Neuronal stem cell (in vitro differentiated cells): ENCODE data around the gene KCTD10.

Experiments used
- DNase-seq: peaks from one replicate; pipeline ENCODE4 v3.0.0-alpha.2; 2013; ENCODE audit warnings: low spot score
- H2AFZ ChIP-seq: one replicate; pipeline ENCODE4 v1.6.1; 2013; ENCODE audit warnings: mild to moderate bottlenecking, low read length, inconsistent platforms
- H2AK5ac ChIP-seq: 2 replicates; pipeline ENCODE4 v1.6.1; 2013; ENCODE audit warnings: low read depth, mild to moderate bottlenecking, inconsistent platforms, low read length, moderate library complexity, mixed read lengths
- H2BK120ac ChIP-seq: 2 replicates; pipeline ENCODE4 v1.6.1; 2013; ENCODE audit warnings: low read depth, mild to moderate bottlenecking, inconsistent platforms, low read length, moderate library complexity, mixed read lengths
- H2BK12ac ChIP-seq: one replicate; pipeline ENCODE4 v1.6.1; 2013; ENCODE audit warnings: low read length, inconsistent platforms
- H2BK15ac ChIP-seq: 2 replicates; pipeline ENCODE4 v1.6.1; 2013; ENCODE audit warnings: mild to moderate bottlenecking, low read length, inconsistent platforms, mixed read lengths
- H2BK5ac ChIP-seq: one replicate; pipeline ENCODE4 v1.6.1; 2013; ENCODE audit warnings: inconsistent platforms, mild to moderate bottlenecking, low read length, moderate library complexity
- H3K14ac ChIP-seq: one replicate; pipeline ENCODE4 v1.6.1; 2013; ENCODE audit warnings: low read length, inconsistent platforms
- H3K18ac ChIP-seq: 2 replicates; pipeline ENCODE4 v1.6.1; 2013; ENCODE audit warnings: low read length, inconsistent platforms
- H3K23ac ChIP-seq: 2 replicates; pipeline ENCODE4 v1.6.1; 2013; ENCODE audit warnings: low read depth, mild to moderate bottlenecking, mixed read lengths, low read length, inconsistent platforms; ENCODE audit not compliant: poor library complexity
- H3K27ac ChIP-seq: replicated peaks from 3 replicates; pipeline ENCODE4 v1.5.1; 2013; ENCODE audit warnings: low read length, inconsistent platforms
- H3K27me3 ChIP-seq, 3 experiments: 2 replicates each; pipeline ENCODE4 v1.6.1; 2013; ENCODE audit warnings: low read length in 3 of 3, mild to moderate bottlenecking in 2 of 3, inconsistent platforms in 1 of 3, low read depth in 1 of 3, mixed read lengths in 1 of 3, moderate library complexity in 1 of 3; ENCODE audit not compliant: control insufficient read depth in 3 of 3, insufficient read depth in 3 of 3
- H3K36me3 ChIP-seq, 2 donors: replicated peaks in 1 of 2; 2 replicates each; pipeline ENCODE4 v1.6.1; 2013; ENCODE audit warnings: low read length in 2 of 2; ENCODE audit not compliant: control insufficient read depth in 2 of 2, insufficient read depth in 2 of 2
- H3K4ac ChIP-seq: 2 replicates; pipeline ENCODE4 v1.6.1; 2013; ENCODE audit warnings: inconsistent platforms, mild to moderate bottlenecking, low read length, moderate library complexity
- H3K4me1 ChIP-seq, 2 donors: 1 replicate in 1 of 2; 2 replicates in 1 of 2; pipeline ENCODE4 v1.6.1; 2013; ENCODE audit warnings: low read length in 2 of 2, low read depth in 1 of 2; ENCODE audit not compliant: control insufficient read depth in 2 of 2, insufficient read depth in 1 of 2
- H3K4me2 ChIP-seq: one replicate; pipeline ENCODE4 v1.6.1; 2013; ENCODE audit warnings: mild to moderate bottlenecking, low read length, inconsistent platforms; ENCODE audit not compliant: insufficient read depth, poor library complexity, severe bottlenecking
- H3K4me3 ChIP-seq, 2 donors: 2 replicates each; pipeline ENCODE4 v1.5.1; 2013; ENCODE audit warnings: low read length in 2 of 2, mild to moderate bottlenecking in 2 of 2, inconsistent platforms in 1 of 2, moderate library complexity in 1 of 2
- H3K79me1 ChIP-seq: one replicate; pipeline ENCODE4 v1.6.1; 2013; ENCODE audit warnings: low read depth, mild to moderate bottlenecking, inconsistent platforms, low read length, moderate library complexity
- H3K9ac ChIP-seq: one replicate; pipeline ENCODE4 v1.6.1; 2013; ENCODE audit warnings: mild to moderate bottlenecking, low read depth, low read length, inconsistent platforms; ENCODE audit not compliant: poor library complexity
- H3K9me3 ChIP-seq, 2 donors: replicated peaks in 1 of 2; 2 replicates each; pipeline versions ENCODE3 to v1.6.1; 2013; ENCODE audit warnings: low read length in 2 of 2, mild to moderate bottlenecking in 2 of 2, inconsistent platforms in 1 of 2, low read depth in 1 of 2, mixed read lengths in 1 of 2, moderate library complexity in 1 of 2; ENCODE audit not compliant: control insufficient read depth in 2 of 2, insufficient read depth in 1 of 2
- H4K8ac ChIP-seq: one replicate; pipeline ENCODE4 v1.6.1; 2013; ENCODE audit warnings: low read depth, mild to moderate bottlenecking, inconsistent platforms, low read length, moderate library complexity
- H4K91ac ChIP-seq: one replicate; pipeline ENCODE4 v1.6.1; 2013; ENCODE audit warnings: low read length, low read depth, mild to moderate bottlenecking, inconsistent platforms; ENCODE audit not compliant: poor library complexity
- WGBS, 2 donors: extraction: QIAGEN DNeasy Blood & Tissue Kit; methylation state at CpG; one replicate each; pipeline ENCODE4 v1.1.7; 2013; ENCODE audit warnings: missing lambda C conversion rate in 2 of 2, mixed read lengths in 1 of 2; ENCODE audit not compliant: insufficient read length in 2 of 2, insufficient replicate concordance in 1 of 2; ENCODE audit errors: extremely low coverage in 2 of 2; 5-methylcytosine and 5-hydroxymethylcytosine counted together

KCTD10 gene

GRCh38 chr12:109473006-109473405 is 4.1 kb downstream of the KCTD10 start:
- H3K9ac ChIP-seq = no peak overlapping the region
- no peak overlapping the region for H4K8ac ChIP-seq
- H3K79me1 ChIP-seq = peaks cover 10% of the 10 kb centered on the region
- H3K36me3 ChIP-seq = peaks cover 8 to 70% of the 10 kb centered on the region in 2 donors
- H2AFZ ChIP-seq = no peak overlapping the region
- no peak overlapping the region for H3K18ac ChIP-seq
- no peak overlapping the region for H2AK5ac ChIP-seq
- peaks cover 0 to 4% of the 10 kb centered on the region in 2 donors for H3K9me3 ChIP-seq
- no peak overlapping the region for H3K27ac ChIP-seq
- no peak overlapping the region for H2BK15ac ChIP-seq
- H2BK12ac ChIP-seq = no peak overlapping the region
- no peaks in the 10 kb centered on the region for H3K27me3 ChIP-seq
- no peak overlapping the region for H3K23ac ChIP-seq
- H3K4me1 ChIP-seq = peaks cover 7 to 8% of the 10 kb centered on the region in 2 donors
- H3K4me3 ChIP-seq = no peak overlapping the region
- H3K4ac ChIP-seq = no peak overlapping the region
- no peak for DNase-seq
- H4K91ac ChIP-seq = no peak overlapping the region
- H2BK5ac ChIP-seq = no peak overlapping the region
- H3K14ac ChIP-seq = no peak overlapping the region
- H3K4me2 ChIP-seq = no peak overlapping the region
- no peak overlapping the region for H2BK120ac ChIP-seq
- WGBS, 2 donors = no CpG with 5 or more reads among the region's 3 CpGs

- Histone ChIP-seq H3K18ac (no peak overlapping the region), H3K4ac (no peak overlapping the region), H2BK15ac (no peak overlapping the region), H3K14ac (no peak overlapping the region), H3K27ac (no peak overlapping the region), H3K36me3 (peaks cover 14 to 96% of the 10 kb centered on the region in 2 donors), H2AFZ (no peak overlapping the region), H2AK5ac (no peak overlapping the region), H3K4me1 (peaks cover 0 to 18% of the 10 kb centered on the region in 2 donors), H3K4me3 (peak overlapping the region in 1 of 2 donors; percentile 15), H4K8ac (no peak overlapping the region), H2BK12ac (no peak overlapping the region), H3K4me2 (no peak overlapping the region), H2BK5ac (no peak overlapping the region), H3K9me3 (peaks cover 0 to 4% of the 10 kb centered on the region in 2 donors), H3K27me3 (no peaks in the 10 kb centered on the region), H3K23ac (no peak overlapping the region), H3K9ac (no peak overlapping the region), H2BK120ac (no peak overlapping the region), H4K91ac (no peak overlapping the region), H3K79me1 (peaks cover 8% of the 10 kb centered on the region)
- no CpG with 5 or more reads among the region's 10 CpGs for WGBS, 2 donors
- DNase-seq = no peak
Observed at GRCh38 chr12:109469517-109469916, 7.6 kb downstream of the KCTD10 start.

GRCh38 chr12:109467978-109468676 is 9.0 kb downstream of the KCTD10 start:
- DNase-seq = no peak
- H3K14ac ChIP-seq = no peak overlapping the region
- peaks cover 8% of the 10 kb centered on the region for H3K79me1 ChIP-seq
- no peak overlapping the region for H3K4ac ChIP-seq
- no peak overlapping the region for H3K23ac ChIP-seq
- H2BK15ac ChIP-seq = no peak overlapping the region
- H3K36me3 ChIP-seq = peaks cover 14 to 84% of the 10 kb centered on the region in 2 donors
- H3K9ac ChIP-seq = no peak overlapping the region
- no peak overlapping the region for H2AK5ac ChIP-seq
- no CpG with 5 or more reads among the region's 8 CpGs for WGBS, 2 donors
- no peak overlapping the region for H2BK120ac ChIP-seq
- no peak overlapping the region for H3K4me2 ChIP-seq
- H3K27me3 ChIP-seq = no peaks in the 10 kb centered on the region
- peaks cover 0 to 4% of the 10 kb centered on the region in 2 donors for H3K9me3 ChIP-seq
- no peak overlapping the region for H3K18ac ChIP-seq
- no peak overlapping the region for H2BK12ac ChIP-seq
- no peak overlapping the region for H2AFZ ChIP-seq
- no peak overlapping the region for H3K4me3 ChIP-seq
- peaks cover 11 to 32% of the 10 kb centered on the region in 2 donors for H3K4me1 ChIP-seq
- H4K91ac ChIP-seq = no peak overlapping the region
- H2BK5ac ChIP-seq = no peak overlapping the region
- H4K8ac ChIP-seq = no peak overlapping the region
- H3K27ac ChIP-seq = no peak overlapping the region

GRCh38 chr12:109466821-109467220 is 10.3 kb downstream of the KCTD10 start:
- Histone ChIP-seq H2AFZ (no peak overlapping the region), H2AK5ac (no peak overlapping the region), H3K27me3 (no peaks in the 10 kb centered on the region), H3K4me1 (peaks cover 15 to 43% of the 10 kb centered on the region in 2 donors), H3K18ac (no peak overlapping the region), H2BK15ac (no peak overlapping the region), H3K36me3 (peaks cover 14 to 72% of the 10 kb centered on the region in 2 donors), H2BK12ac (no peak overlapping the region), H4K91ac (no peak overlapping the region), H3K4me2 (no peak overlapping the region), H3K4me3 (no peak overlapping the region), H3K27ac (no peak overlapping the region), H2BK120ac (no peak overlapping the region), H3K14ac (no peak overlapping the region), H3K4ac (no peak overlapping the region), H4K8ac (no peak overlapping the region), H3K79me1 (peaks cover 9% of the 10 kb centered on the region), H3K9me3 (peaks cover 0 to 4% of the 10 kb centered on the region in 2 donors), H2BK5ac (no peak overlapping the region), H3K23ac (no peak overlapping the region), H3K9ac (no peak overlapping the region)
- DNase-seq = no peak
- WGBS, 2 donors = no CpG with 5 or more reads among the region's 3 CpGs
